GM12878 (cell line): ENCODE data around the gene NFE2L1.

Experiments
- ATF3 ChIP-seq: IDR thresholded peaks from 2 replicates; pipeline ENCODE4 v1.6.1; 2011; ENCODE audit warnings: low read depth, mild to moderate bottlenecking, low read length, moderate library complexity, borderline replicate concordance; ENCODE audit errors: extremely low read depth
- ATF7 ChIP-seq: fragments of 450-650 bp; IDR thresholded peaks from 2 replicates; pipeline ENCODE4 v1.6.1; 2016; ENCODE audit warnings: low read depth, mild to moderate bottlenecking
- EGR1 ChIP-seq, 2 experiments: IDR thresholded peaks; 1 replicate in 1 of 2; 2 replicates in 1 of 2; pipeline ENCODE4 v1.6.1; 2011 to 2012; ENCODE audit warnings: low read depth in 2 of 2, low read length in 2 of 2, borderline replicate concordance in 1 of 2, mild to moderate bottlenecking in 1 of 2, moderate library complexity in 1 of 2
- HDAC6 ChIP-seq: fragments of 200-600 bp; sonication (generic); IDR thresholded peaks from one replicate; pipeline ENCODE4 v1.8.0; 2017; ENCODE audit warnings: antibody characterized with exemption; ENCODE audit not compliant: unreplicated experiment
- JUND ChIP-seq: IDR thresholded peaks from 2 replicates; pipeline ENCODE4 v1.6.1; 2012; ENCODE audit warnings: low read depth, mild to moderate bottlenecking, low read length, improper control_type of control experiment, moderate library complexity
- POLR2A ChIP-seq: IDR thresholded peaks from 2 replicates; pipeline ENCODE4 v1.6.1; 2011; ENCODE audit warnings: low read depth, mild to moderate bottlenecking, low read length
- POLR2AphosphoS5 ChIP-seq: IDR thresholded peaks from 2 replicates; pipeline ENCODE4 v1.6.1; 2011; ENCODE audit warnings: mild to moderate bottlenecking, low read length, inconsistent platforms
- SIN3A ChIP-seq: IDR thresholded peaks from 2 replicates; pipeline ENCODE4 v1.6.1; 2012; ENCODE audit warnings: low read depth, low read length, improper control_type of control experiment
- SP1 ChIP-seq: IDR thresholded peaks from one replicate; pipeline ENCODE4 v1.6.1; 2011; ENCODE audit warnings: low read depth, low read length
- TF ChIP-seq, protein P1 (sequence below): fragments of 450-650 bp; IDR thresholded peaks from 2 replicates; pipeline ENCODE4 v1.6.1; 2016; ENCODE audit warnings: mild to moderate bottlenecking
- TF ChIP-seq, protein P2 (sequence below): fragments of 450-650 bp; IDR thresholded peaks from 2 replicates; pipeline ENCODE4 v1.6.1; 2017; ENCODE audit warnings: mild to moderate bottlenecking, moderate library complexity
- TF ChIP-seq, protein P3 (sequence below): IDR thresholded peaks from 2 replicates; pipeline ENCODE4 v1.6.1; 2011; ENCODE audit warnings: low read depth, low read length, improper control_type of control experiment, borderline replicate concordance
- TF ChIP-seq, protein P4 (sequence below), 3 experiments: IDR thresholded peaks in 2 of 3; conservative IDR thresholded peaks in 1 of 3; 2 replicates each; pipeline ENCODE4 v1.5.1; 2011; ENCODE audit warnings: low read depth in 3 of 3, low read length in 3 of 3, mild to moderate bottlenecking in 3 of 3, control low read depth in 2 of 3, moderate library complexity in 2 of 3, inconsistent platforms in 1 of 3, mixed read lengths in 1 of 3; ENCODE audit not compliant: control insufficient read depth in 2 of 3, insufficient read depth in 1 of 3; ENCODE audit errors: extremely low read depth in 1 of 3

DNA sequence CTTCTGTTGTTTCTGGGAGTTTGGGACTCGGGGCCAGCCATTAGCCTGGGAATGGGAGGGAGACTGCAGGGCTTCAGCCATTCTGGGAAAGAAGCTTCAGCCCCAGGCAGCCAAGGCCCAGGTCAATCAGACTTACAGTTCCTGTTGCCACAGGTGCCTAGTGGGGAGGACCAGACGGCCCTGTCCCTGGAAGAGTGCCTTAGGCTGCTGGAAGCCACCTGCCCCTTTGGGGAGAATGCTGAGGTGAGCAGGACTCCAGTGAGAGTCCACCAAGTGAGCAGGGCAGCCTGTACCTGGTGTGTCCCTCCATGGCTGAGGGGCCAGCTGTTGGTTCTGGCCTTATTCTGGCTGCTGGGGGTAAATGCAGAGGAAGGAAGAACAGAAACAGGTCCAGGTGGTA is 8.7 kb downstream of the NFE2L1 start:
- TF ChIP-seq POLR2AphosphoS5 (no peak), POLR2A (0 out of 2 replicates have a peak, but pooled peaks have one; percentile 7), SIN3A (no peak), ATF7 (no peak), ATF3 (no peak), SP1 (no peak), HDAC6 (no peak), JUND (no peak), EGR1 (IDR thresholded peaks at IDR 0.05; ENCODE audit: borderline replicate concordance in 1 of 2, low read depth in 2 of 2, low read length in 2 of 2) (no peak)
- TF ChIP-seq, protein P1, sequence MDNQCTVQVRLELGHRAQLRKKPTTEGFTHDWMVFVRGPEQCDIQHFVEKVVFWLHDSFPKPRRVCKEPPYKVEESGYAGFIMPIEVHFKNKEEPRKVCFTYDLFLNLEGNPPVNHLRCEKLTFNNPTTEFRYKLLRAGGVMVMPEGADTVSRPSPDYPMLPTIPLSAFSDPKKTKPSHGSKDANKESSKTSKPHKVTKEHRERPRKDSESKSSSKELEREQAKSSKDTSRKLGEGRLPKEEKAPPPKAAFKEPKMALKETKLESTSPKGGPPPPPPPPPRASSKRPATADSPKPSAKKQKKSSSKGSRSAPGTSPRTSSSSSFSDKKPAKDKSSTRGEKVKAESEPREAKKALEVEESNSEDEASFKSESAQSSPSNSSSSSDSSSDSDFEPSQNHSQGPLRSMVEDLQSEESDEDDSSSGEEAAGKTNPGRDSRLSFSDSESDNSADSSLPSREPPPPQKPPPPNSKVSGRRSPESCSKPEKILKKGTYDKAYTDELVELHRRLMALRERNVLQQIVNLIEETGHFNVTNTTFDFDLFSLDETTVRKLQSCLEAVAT, result no peak
- TF ChIP-seq, protein P2, sequence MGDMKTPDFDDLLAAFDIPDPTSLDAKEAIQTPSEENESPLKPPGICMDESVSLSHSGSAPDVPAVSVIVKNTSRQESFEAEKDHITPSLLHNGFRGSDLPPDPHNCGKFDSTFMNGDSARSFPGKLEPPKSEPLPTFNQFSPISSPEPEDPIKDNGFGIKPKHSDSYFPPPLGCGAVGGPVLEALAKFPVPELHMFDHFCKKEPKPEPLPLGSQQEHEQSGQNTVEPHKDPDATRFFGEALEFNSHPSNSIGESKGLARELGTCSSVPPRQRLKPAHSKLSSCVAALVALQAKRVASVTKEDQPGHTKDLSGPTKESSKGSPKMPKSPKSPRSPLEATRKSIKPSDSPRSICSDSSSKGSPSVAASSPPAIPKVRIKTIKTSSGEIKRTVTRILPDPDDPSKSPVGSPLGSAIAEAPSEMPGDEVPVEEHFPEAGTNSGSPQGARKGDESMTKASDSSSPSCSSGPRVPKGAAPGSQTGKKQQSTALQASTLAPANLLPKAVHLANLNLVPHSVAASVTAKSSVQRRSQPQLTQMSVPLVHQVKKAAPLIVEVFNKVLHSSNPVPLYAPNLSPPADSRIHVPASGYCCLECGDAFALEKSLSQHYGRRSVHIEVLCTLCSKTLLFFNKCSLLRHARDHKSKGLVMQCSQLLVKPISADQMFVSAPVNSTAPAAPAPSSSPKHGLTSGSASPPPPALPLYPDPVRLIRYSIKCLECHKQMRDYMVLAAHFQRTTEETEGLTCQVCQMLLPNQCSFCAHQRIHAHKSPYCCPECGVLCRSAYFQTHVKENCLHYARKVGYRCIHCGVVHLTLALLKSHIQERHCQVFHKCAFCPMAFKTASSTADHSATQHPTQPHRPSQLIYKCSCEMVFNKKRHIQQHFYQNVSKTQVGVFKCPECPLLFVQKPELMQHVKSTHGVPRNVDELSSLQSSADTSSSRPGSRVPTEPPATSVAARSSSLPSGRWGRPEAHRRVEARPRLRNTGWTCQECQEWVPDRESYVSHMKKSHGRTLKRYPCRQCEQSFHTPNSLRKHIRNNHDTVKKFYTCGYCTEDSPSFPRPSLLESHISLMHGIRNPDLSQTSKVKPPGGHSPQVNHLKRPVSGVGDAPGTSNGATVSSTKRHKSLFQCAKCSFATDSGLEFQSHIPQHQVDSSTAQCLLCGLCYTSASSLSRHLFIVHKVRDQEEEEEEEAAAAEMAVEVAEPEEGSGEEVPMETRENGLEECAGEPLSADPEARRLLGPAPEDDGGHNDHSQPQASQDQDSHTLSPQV, result no peak
- TF ChIP-seq, protein P3, sequence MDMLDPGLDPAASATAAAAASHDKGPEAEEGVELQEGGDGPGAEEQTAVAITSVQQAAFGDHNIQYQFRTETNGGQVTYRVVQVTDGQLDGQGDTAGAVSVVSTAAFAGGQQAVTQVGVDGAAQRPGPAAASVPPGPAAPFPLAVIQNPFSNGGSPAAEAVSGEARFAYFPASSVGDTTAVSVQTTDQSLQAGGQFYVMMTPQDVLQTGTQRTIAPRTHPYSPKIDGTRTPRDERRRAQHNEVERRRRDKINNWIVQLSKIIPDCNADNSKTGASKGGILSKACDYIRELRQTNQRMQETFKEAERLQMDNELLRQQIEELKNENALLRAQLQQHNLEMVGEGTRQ, result no peak
- TF ChIP-seq, protein P4, sequence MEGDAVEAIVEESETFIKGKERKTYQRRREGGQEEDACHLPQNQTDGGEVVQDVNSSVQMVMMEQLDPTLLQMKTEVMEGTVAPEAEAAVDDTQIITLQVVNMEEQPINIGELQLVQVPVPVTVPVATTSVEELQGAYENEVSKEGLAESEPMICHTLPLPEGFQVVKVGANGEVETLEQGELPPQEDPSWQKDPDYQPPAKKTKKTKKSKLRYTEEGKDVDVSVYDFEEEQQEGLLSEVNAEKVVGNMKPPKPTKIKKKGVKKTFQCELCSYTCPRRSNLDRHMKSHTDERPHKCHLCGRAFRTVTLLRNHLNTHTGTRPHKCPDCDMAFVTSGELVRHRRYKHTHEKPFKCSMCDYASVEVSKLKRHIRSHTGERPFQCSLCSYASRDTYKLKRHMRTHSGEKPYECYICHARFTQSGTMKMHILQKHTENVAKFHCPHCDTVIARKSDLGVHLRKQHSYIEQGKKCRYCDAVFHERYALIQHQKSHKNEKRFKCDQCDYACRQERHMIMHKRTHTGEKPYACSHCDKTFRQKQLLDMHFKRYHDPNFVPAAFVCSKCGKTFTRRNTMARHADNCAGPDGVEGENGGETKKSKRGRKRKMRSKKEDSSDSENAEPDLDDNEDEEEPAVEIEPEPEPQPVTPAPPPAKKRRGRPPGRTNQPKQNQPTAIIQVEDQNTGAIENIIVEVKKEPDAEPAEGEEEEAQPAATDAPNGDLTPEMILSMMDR (IDR thresholded peaks at IDR 0.05 in 2 of 3, conservative IDR thresholded peaks at IDR 0.05 in 1 of 3; ENCODE audit: control insufficient read depth in 2 of 3, extremely low read depth in 1 of 3, insufficient read depth in 1 of 3, low read depth in 3 of 3, low read length in 3 of 3), result no peak
